Dermis blood vessel endothelial cell (primary cell): Measurements from ENCODE around the gene RAB20. TPM values are rescaled to one million over a fixed set of nuclear protein-coding genes. Genes with fewer than 3 reads are reported as not detected.
"Not testable (repeated sequence)": the region's sequence is repeated elsewhere in the genome, so short reads cannot be mapped to it uniquely, and the experiment has no call there.

Experiments
- DNase-seq: peaks from one replicate; pipeline ENCODE4 v3.0.0; 2010
- total RNA-seq: library from RNA; depleted of rRNA; stranded (reverse); fragments of >200 nt; gene quantifications from 2 replicates; pipeline ENCODE4 v1.2.3, GENCODE V29; 2014

RAB20 gene
- total RNA-seq, 1 donor from 2014 or later = 1.5 TPM

DNA sequence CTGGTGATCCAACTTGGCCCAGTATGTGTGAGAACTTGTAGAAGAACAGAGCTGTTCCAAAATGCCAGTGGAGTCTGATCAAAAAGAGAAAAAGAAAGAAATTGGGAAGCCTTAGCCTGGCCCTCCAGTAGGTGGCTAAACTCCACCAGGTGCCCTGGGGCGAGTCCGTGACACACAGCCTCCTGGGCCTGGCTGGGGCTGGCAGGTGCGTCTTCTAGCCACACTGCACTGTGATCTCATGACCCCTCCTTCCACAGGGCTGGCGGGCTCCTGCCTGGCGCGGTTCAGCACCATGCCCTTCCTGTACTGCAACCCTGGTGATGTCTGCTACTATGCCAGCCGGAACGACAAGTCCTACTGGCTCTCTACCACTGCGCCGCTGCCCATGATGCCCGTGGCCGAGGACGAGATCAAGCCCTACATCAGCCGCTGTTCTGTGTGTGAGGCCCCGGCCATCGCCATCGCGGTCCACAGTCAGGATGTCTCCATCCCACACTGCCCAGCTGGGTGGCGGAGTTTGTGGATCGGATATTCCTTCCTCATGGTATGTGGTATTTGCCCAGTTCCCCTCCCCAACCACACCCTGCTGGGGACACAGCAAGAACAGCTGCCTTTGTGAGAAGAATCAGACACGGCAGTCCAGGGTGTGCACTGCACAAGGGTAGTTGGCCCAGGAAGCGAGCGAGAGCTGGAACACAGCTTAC is 53.7 kb downstream of the RAB20 start:
- no peak for DNase-seq

GRCh38 chr13:110506859-110507566 is 54.5 kb downstream of the RAB20 start:
- DNase-seq = peak; percentile 45

DNA sequence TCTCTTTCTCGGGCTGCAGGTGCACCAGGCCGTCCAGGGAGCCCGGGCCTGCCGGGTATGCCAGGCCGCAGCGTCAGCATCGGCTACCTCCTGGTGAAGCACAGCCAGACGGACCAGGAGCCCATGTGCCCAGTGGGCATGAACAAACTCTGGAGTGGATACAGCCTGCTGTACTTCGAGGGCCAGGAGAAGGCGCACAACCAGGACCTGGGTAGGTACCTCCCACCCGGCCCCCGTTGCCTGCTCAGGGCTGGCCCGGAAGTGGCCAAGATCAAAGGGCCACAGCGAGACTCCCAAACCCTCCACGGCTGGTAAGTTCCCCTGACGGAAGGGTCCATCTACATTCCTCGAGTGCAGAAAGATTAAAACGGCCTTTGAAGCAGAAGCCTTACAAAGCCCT is 55.1 kb downstream of the RAB20 start:
- DNase-seq = no peak

DNA sequence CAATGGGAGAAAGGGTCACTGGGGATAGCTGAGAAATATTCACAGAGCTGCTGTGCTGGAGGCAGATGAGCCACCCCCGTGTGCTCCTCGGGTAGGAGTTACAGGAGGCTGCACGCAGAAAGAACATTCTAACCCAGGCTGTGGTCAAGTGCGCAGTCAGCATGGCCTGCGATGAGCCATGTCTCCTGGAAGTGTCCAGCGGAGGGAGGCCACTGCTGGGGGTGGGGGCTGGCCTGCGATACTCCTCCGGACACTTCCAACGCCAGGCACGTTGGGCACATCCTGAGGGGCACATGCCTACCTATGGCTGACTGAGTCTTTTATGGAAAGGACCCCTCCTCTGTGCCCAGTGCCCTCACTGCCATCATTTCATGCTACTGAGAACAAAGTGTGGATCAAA is 55.9 kb downstream of the RAB20 start:
- DNase-seq = no peak

GRCh38 chr13:110503979-110504499 is 57.5 kb downstream of the RAB20 start:
- no peak for DNase-seq

DNA sequence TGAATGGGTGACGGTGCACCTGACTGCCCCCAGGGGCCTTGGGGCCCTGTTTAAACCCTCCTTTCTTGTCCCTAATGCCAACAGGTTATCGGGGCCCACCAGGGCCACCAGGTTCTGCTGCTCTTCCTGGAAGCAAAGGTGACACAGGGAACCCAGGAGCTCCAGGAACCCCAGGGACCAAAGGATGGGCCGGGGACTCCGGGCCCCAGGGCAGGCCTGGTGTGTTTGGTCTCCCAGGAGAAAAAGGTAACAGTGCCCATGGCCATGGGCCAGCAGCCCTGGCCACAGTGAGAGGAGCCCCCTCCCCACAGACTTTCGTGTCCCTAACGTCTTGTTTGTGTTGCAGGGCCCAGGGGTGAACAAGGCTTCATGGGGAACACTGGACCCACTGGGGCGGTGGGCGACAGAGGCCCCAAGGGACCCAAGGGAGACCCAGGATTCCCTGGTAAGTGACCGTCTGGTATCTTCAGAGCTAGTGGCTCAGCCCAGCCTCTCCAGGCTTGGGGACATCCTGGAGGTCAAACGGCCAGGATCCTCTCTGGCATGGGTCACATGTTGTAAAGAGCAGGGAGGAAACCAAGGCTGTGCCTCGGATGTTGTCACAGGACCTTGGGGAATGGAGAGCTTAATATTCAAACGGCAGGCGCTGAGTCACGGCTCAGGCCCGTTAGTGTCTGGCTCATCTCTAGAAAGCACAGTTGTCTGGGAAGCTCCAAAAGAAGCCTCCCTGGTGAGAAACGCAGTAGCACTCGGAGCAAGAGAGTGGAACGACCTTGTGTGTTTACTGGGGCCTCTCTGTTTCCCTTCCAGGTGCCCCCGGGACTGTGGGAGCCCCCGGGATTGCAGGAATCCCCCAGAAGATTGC is 58.3 kb downstream of the RAB20 start:
- DNase-seq = no peak

DNA sequence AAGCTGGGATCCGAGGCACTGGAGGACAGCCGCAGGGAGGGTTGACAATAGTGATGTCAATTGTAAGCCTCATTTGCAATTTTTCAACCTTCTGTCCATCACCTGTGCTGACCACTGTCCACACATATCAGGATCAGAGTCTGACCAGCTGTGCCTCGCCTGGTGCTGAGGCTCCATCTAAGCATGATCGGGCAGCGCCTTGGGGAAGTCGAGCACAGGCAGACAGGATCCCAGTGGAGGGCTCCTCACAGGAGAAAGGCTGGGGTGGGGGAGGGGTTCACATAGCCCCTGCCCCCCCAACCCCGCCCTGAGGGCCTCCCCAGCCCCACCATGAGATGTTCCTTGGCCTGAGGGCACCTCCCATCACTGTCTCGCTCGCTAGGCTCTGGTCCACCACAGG is 60.3 kb downstream of the RAB20 start:
- DNase-seq = no peak

DNA sequence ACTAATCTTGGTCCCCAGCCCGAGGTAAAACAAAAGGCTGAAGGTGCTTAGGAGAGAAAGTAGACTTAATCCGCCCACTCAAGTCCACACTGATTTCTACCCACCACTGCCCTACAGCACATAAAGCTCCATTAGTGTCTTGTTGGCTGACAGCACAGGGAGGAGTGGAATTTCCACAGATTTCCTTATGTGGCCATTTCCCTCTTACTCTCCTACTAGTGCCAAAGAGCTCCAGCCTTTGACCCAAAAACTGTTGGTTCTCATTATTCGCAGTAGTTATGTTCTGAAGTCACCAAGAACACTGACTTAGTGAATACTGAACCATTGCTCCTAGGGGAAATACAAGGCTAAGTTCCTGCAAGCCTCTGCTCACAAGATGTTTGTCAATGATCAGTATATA is 61.2 kb downstream of the RAB20 start:
- DNase-seq = no peak

GRCh38 chr13:110499621-110500281 is 61.8 kb downstream of the RAB20 start:
- peak; percentile 71 for DNase-seq

- DNase-seq = no peak
These were observed 62.8 kb downstream of the RAB20 start for GRCh38 chr13:110498765-110499164.

- no peak for DNase-seq
These were observed 63.2 kb downstream of the RAB20 start for GRCh38 chr13:110498327-110498726.

DNA sequence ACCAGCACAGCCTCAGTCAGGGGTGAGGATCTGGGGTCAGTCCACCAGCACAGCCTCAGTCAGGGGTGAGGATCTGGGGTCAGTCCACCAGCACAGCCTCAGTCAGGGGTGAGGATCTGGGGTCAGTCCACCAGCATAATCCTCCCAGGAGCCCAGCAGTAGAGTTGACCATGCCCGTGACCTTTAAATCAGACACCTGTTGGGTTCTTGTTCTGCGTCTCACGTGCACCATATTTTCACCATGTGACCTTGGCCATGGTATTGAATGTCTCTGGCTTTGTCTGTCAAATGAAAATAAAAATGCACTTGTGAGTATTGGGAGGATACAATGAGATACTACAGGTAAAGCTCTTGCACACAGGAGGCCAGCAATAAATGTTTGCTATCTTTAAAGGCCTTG is 63.6 kb downstream of the RAB20 start:
- DNase-seq = not testable (repeated sequence)

DNA sequence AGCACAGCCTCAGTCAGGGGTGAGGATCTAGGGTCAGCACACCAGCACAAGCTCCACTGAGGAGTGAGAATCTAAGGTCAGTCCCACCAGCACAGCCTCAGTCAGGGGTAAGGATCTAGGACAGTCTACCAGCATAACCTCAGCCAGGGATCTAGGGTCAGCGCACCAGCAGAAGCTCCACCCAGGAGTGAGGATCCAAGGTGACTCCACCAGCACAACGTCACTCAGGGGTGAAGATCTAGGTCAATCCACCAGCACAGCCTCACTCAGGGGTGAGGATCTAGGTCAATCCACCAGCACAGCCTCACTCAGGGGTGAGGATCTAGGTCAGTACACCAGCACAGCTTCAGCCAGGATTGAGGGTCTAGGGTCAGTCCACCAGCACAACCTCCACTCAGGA is 64.5 kb downstream of the RAB20 start:
- no peak for DNase-seq

GRCh38 chr13:110496281-110496680 is 65.2 kb downstream of the RAB20 start:
- no peak for DNase-seq

- no peak for DNase-seq
These were observed 65.6 kb downstream of the RAB20 start for GRCh38 chr13:110495881-110496280.

- no peak for DNase-seq
These were observed 66.1 kb downstream of the RAB20 start for GRCh38 chr13:110495376-110495775.

- DNase-seq = no peak
These were observed 67.9 kb downstream of the RAB20 start for GRCh38 chr13:110493613-110494012.

GRCh38 chr13:110492679-110493593 is 68.6 kb downstream of the RAB20 start:
- no peak for DNase-seq

- DNase-seq = no peak
These were observed 69.4 kb downstream of the RAB20 start for GRCh38 chr13:110491869-110492678.

DNA sequence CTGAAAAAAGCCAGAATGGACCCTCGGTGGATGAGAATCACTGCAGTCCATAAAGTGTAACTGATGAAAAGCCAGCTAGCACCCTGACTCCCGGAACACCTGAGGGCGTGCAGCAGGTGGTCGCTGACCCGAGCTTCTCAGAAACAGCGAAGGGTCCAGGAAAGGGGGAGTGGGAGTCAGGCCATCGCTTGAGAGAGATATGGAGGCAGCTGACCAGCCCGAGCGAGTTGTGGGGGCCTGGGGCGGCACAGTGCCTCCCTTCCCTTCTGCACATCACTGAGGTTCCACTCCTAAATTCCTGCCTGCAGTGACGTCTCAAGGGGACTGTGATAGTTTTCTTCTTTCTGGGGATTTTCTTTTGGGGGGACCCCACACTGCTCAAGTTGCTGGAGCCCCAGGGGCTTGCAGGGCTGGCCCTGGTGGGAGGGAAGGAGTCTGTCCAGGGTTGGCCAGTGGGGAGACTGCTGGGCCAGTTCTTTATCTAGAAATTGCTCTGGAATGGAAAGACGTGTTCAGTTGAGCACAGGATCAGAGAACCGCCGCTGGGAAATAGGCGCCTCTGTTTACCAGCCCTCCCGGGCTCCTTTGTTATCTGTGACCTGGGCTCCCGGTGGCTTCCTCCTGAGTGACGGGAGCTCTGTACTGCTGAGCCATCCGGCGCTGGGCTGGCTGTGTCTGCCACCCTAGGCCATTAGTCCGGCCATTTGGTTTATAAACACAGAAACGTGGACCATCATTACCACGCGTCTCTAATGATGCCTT is 71.3 kb downstream of the RAB20 start:
- DNase-seq = no peak
